Neural cell (in vitro differentiated cells): Measurements from ENCODE around the gene GTPBP4. TPM values are rescaled to one million over a fixed set of nuclear protein-coding genes. Genes with fewer than 3 reads are reported as not detected.
"Not testable (repeated sequence)": the region's sequence is repeated elsewhere in the genome, so short reads cannot be mapped to it uniquely, and the experiment has no call there.

Experiments used
- H2AFZ ChIP-seq: fragments of 200-600, 300-800 bp; sonication (generic), shearing (Covaris generic); 2 replicates; pipeline ENCODE4 v1.6.0; 2014; ENCODE audit warnings: low read depth, mild to moderate bottlenecking, antibody characterized with exemption, low read length, moderate library complexity
- H3F3A ChIP-seq: fragments of 200-600 bp; shearing (Covaris generic); 2 replicates; pipeline ENCODE4 v1.6.1; 2016; ENCODE audit warnings: mild to moderate bottlenecking, moderate library complexity, mixed read lengths, antibody characterized with exemption, low read length; ENCODE audit not compliant: insufficient read depth, poor library complexity, severe bottlenecking
- H3K27ac ChIP-seq: fragments of 200-600, 300-800 bp; sonication (generic), shearing (Covaris generic); 2 replicates; pipeline ENCODE4 v1.5.1; 2014; ENCODE audit warnings: mild to moderate bottlenecking, low read length, moderate library complexity
- H3K27me3 ChIP-seq: fragments of 300-800, 200-600 bp; sonication (generic), shearing (Covaris generic); 2 replicates; pipeline ENCODE4 v1.6.0; 2014; ENCODE audit warnings: mild to moderate bottlenecking, low read depth, low read length, moderate library complexity; ENCODE audit not compliant: insufficient read depth
- H3K36me3 ChIP-seq: fragments of 300-800, 200-600 bp; sonication (generic), shearing (Covaris generic); 2 replicates; pipeline ENCODE4 v1.5.1; 2014; ENCODE audit warnings: mild to moderate bottlenecking, antibody characterized with exemption, low read length, moderate library complexity; ENCODE audit not compliant: insufficient read depth
- H3K4me2 ChIP-seq: fragments of 300-800, 200-600 bp; sonication (generic), shearing (Covaris generic); 2 replicates; pipeline ENCODE4 v1.6.0; 2014; ENCODE audit warnings: mild to moderate bottlenecking, low read length
- H3K4me3 ChIP-seq: fragments of 300-800, 200-600 bp; sonication (generic), shearing (Covaris generic); 2 replicates; pipeline ENCODE4 v1.5.1; 2014; ENCODE audit warnings: mild to moderate bottlenecking, low read length, moderate library complexity
- H3K79me2 ChIP-seq: fragments of 200-600 bp; shearing (Covaris generic); replicated peaks from 2 replicates; pipeline ENCODE4 v1.6.0; 2014; ENCODE audit warnings: mild to moderate bottlenecking, low read length, moderate library complexity; ENCODE audit not compliant: insufficient read depth
- H3K9ac ChIP-seq: fragments of 300-800, 200-600 bp; sonication (generic), shearing (Covaris generic); 2 replicates; pipeline ENCODE4 v1.6.1; 2016; ENCODE audit warnings: mild to moderate bottlenecking, low read length, mixed read lengths
- H3K9me2 ChIP-seq: fragments of 200-600 bp; shearing (Covaris generic); 2 replicates; pipeline ENCODE4 v1.6.1; 2016; ENCODE audit warnings: mild to moderate bottlenecking, low read length, mixed read lengths; ENCODE audit not compliant: insufficient read depth
- H3K9me3 ChIP-seq: fragments of 200-600, 300-800 bp; sonication (generic), shearing (Covaris generic); 2 replicates; pipeline ENCODE4 v1.6.1; 2016; ENCODE audit warnings: mild to moderate bottlenecking, mixed run types, low read length, moderate library complexity, mixed read lengths
- H4K20me1 ChIP-seq: fragments of 200-600 bp; shearing (Covaris generic); 2 replicates; pipeline ENCODE4 v1.6.1; 2016; ENCODE audit warnings: mild to moderate bottlenecking, mixed run types; ENCODE audit not compliant: insufficient read depth
- EP300 ChIP-seq: fragments of 450-650 bp; conservative IDR thresholded peaks from 2 replicates; pipeline ENCODE4 v1.6.1; 2014; ENCODE audit warnings: antibody characterized with exemption, mild to moderate bottlenecking, moderate library complexity; ENCODE audit not compliant: poor library complexity, severe bottlenecking
- EZH2 ChIP-seq: fragments of 200-600, 300-800 bp; shearing (Covaris generic), sonication (generic); IDR thresholded peaks from 2 replicates; pipeline ENCODE4 v1.6.1; 2014; ENCODE audit warnings: antibody characterized with exemption, low read length, borderline replicate concordance, mild to moderate bottlenecking; ENCODE audit not compliant: insufficient read depth, poor library complexity, severe bottlenecking
- MXI1 ChIP-seq: fragments of 450-650 bp; conservative IDR thresholded peaks from 2 replicates; pipeline ENCODE4 v1.6.1; 2014; ENCODE audit warnings: antibody characterized with exemption, mild to moderate bottlenecking; ENCODE audit not compliant: poor library complexity, severe bottlenecking
- POLR2AphosphoS5 ChIP-seq: IDR thresholded peaks from 2 replicates; pipeline ENCODE4 v1.6.1; 2012
- RAD21 ChIP-seq: fragments of 450-650 bp; conservative IDR thresholded peaks from 2 replicates; pipeline ENCODE4 v1.6.1; 2014; ENCODE audit warnings: antibody characterized with exemption, mild to moderate bottlenecking, moderate library complexity
- SMC3 ChIP-seq: fragments of 450-650 bp; conservative IDR thresholded peaks from 2 replicates; pipeline ENCODE4 v1.6.1; 2014; ENCODE audit warnings: antibody characterized with exemption, mild to moderate bottlenecking, moderate library complexity; ENCODE audit not compliant: poor library complexity
- TAF1 ChIP-seq: IDR thresholded peaks from 2 replicates; pipeline ENCODE4 v1.6.1; 2012; ENCODE audit warnings: low read depth
- polyA plus RNA-seq: library from polyadenylated mRNA; depleted of rRNA; stranded (reverse); fragments of >200 nt; gene quantifications from 2 replicates; pipeline ENCODE4 v1.2.3, GENCODE V29; 2014
- TF ChIP-seq, protein P1 (sequence below): fragments of 450-650 bp; IDR thresholded peaks from 2 replicates; pipeline ENCODE4 v1.5.1; 2014; ENCODE audit warnings: antibody characterized with exemption, mild to moderate bottlenecking, moderate library complexity; ENCODE audit not compliant: poor library complexity, severe bottlenecking
- TF ChIP-seq, protein P2 (sequence below): IDR thresholded peaks from 2 replicates; pipeline ENCODE4 v1.6.1; 2012; ENCODE audit warnings: borderline replicate concordance

GTPBP4 gene
- polyA plus RNA-seq, 1 donor from 2014 or later: 32.7 TPM

DNA sequence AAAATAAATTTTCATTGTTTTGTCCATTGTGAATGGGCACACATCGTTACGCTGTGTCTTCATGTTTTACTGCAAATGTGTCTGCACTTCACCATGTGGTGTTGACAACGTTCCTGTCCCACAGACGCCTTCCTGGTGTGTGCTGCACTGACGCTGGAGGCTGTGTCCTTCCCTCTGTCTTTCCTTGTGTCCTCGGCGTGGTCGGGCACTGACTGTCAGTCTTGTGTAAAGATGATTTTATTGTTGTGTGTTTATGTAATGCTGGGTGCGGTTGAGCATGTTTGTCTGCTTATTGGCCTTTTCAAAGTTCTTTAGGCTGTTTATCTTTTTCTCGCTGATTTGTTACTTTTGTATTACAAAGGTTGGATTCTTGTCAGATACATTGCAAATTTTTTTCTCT lies 19.3 kb downstream of the GTPBP4 start:
- no peaks in the 10 kb centered on the region for H3K9me3 ChIP-seq
- no peak overlapping the region for H2AFZ ChIP-seq
- no peaks in the 10 kb centered on the region for H3F3A ChIP-seq
- no peak overlapping the region for H3K9ac ChIP-seq
- H3K79me2 ChIP-seq: no peaks in the 10 kb centered on the region
- H3K9me2 ChIP-seq: no peaks in the 10 kb centered on the region
- no peak overlapping the region for H3K4me3 ChIP-seq
- H3K36me3 ChIP-seq: peaks cover 15% of the 10 kb centered on the region
- H3K4me2 ChIP-seq: no peak overlapping the region
- H3K27me3 ChIP-seq: no peaks in the 10 kb centered on the region
- no peaks in the 10 kb centered on the region for H4K20me1 ChIP-seq
- H3K27ac ChIP-seq: no peak overlapping the region
- TF ChIP-seq EP300: no peak
- TF ChIP-seq SMC3: no peak
- TF ChIP-seq RAD21: no peak
- no peak for TF ChIP-seq MXI1
- no peak for TF ChIP-seq POLR2AphosphoS5
- no peak for TF ChIP-seq TAF1
- TF ChIP-seq, protein P1, sequence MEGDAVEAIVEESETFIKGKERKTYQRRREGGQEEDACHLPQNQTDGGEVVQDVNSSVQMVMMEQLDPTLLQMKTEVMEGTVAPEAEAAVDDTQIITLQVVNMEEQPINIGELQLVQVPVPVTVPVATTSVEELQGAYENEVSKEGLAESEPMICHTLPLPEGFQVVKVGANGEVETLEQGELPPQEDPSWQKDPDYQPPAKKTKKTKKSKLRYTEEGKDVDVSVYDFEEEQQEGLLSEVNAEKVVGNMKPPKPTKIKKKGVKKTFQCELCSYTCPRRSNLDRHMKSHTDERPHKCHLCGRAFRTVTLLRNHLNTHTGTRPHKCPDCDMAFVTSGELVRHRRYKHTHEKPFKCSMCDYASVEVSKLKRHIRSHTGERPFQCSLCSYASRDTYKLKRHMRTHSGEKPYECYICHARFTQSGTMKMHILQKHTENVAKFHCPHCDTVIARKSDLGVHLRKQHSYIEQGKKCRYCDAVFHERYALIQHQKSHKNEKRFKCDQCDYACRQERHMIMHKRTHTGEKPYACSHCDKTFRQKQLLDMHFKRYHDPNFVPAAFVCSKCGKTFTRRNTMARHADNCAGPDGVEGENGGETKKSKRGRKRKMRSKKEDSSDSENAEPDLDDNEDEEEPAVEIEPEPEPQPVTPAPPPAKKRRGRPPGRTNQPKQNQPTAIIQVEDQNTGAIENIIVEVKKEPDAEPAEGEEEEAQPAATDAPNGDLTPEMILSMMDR: no peak
- TF ChIP-seq, protein P2, sequence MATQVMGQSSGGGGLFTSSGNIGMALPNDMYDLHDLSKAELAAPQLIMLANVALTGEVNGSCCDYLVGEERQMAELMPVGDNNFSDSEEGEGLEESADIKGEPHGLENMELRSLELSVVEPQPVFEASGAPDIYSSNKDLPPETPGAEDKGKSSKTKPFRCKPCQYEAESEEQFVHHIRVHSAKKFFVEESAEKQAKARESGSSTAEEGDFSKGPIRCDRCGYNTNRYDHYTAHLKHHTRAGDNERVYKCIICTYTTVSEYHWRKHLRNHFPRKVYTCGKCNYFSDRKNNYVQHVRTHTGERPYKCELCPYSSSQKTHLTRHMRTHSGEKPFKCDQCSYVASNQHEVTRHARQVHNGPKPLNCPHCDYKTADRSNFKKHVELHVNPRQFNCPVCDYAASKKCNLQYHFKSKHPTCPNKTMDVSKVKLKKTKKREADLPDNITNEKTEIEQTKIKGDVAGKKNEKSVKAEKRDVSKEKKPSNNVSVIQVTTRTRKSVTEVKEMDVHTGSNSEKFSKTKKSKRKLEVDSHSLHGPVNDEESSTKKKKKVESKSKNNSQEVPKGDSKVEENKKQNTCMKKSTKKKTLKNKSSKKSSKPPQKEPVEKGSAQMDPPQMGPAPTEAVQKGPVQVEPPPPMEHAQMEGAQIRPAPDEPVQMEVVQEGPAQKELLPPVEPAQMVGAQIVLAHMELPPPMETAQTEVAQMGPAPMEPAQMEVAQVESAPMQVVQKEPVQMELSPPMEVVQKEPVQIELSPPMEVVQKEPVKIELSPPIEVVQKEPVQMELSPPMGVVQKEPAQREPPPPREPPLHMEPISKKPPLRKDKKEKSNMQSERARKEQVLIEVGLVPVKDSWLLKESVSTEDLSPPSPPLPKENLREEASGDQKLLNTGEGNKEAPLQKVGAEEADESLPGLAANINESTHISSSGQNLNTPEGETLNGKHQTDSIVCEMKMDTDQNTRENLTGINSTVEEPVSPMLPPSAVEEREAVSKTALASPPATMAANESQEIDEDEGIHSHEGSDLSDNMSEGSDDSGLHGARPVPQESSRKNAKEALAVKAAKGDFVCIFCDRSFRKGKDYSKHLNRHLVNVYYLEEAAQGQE: no peak
- TF ChIP-seq EZH2: no peak

DNA sequence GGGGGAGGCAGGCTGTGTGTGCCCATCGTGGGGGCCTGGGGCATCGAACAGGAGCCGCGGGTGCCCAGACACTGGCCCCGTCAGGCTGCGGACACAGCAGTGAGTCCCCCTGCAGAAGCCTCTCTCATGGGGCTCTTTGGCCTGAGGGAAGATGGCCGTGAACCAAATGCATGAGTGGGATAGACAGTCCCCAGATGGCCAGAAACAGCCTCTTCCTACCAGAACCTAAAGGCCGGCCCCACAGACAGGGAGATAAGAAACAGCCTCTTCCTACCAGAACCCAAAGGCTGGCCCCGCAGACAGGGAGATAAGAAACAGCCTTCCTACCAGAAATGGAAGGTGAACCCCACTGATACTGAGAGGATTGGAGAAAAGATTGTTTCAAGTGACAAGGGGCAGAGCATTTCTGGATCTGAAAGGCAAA lies 20.8 kb downstream of the GTPBP4 start:
- TF ChIP-seq EZH2 (no peak), SMC3 (no peak), EP300 (no peak), MXI1 (no peak), RAD21 (no peak)
- TF ChIP-seq, protein P1: no peak
- Histone ChIP-seq H3K36me3 (peaks cover 9% of the 10 kb centered on the region), H3K4me2 (no peak overlapping the region)

DNA sequence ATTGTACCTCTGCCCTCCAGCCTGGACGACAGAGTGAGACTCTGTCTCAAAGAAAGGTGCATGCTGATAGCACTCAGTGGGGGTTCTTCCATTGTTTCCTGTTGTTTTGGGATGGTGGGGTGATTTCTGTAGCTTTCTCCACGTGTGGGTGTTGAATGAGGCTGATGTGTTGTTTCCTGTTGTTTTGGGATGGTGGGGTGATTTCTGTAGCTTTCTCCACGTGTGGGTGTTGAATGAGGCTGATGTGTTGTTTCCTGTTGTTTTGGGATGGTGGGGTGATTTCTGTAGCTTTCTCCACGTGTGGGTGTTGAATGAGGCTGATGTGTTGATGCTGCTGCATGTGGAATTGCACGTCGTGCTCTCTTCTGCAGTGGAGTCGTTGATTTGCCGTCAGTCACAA lies 21.7 kb downstream of the GTPBP4 start:
- H3K79me2 ChIP-seq, H3K27ac ChIP-seq, H3K9me3 ChIP-seq, H3F3A ChIP-seq, H3K27me3 ChIP-seq, H3K9me2 ChIP-seq, H2AFZ ChIP-seq, H3K4me2 ChIP-seq, H3K4me3 ChIP-seq, H3K36me3 ChIP-seq, H4K20me1 ChIP-seq, H3K9ac ChIP-seq: not testable (repeated sequence)

More for the DNA sequence above, 20.8 kb downstream of the GTPBP4 start:
- Histone ChIP-seq H3K9ac (no peak overlapping the region), H3K79me2 (no peaks in the 10 kb centered on the region), H4K20me1 (no peaks in the 10 kb centered on the region), H2AFZ (no peak overlapping the region), H3K9me2 (no peaks in the 10 kb centered on the region), H3F3A (no peaks in the 10 kb centered on the region), H3K27ac (no peak overlapping the region), H3K9me3 (no peaks in the 10 kb centered on the region), H3K27me3 (no peaks in the 10 kb centered on the region), H3K4me3 (no peak overlapping the region)
